SU-DHL-6 (cell line): ENCODE data around the gene OR2A7.
"Not testable (repeated sequence)": the region's sequence is repeated elsewhere in the genome, so short reads cannot be mapped to it uniquely, and the experiment has no call there.

Source experiments
- H2AFZ ChIP-seq: fragments of 200-600 bp; sonication (generic); 2 replicates; pipeline ENCODE4 v1.6.1; 2014; ENCODE audit warnings: low read depth, mild to moderate bottlenecking, moderate library complexity, mixed read lengths, antibody characterized with exemption, low read length; ENCODE audit not compliant: severe bottlenecking
- H3F3A ChIP-seq: fragments of 200-600 bp; shearing (Covaris generic); 2 replicates; pipeline ENCODE4 v1.6.0; 2016; ENCODE audit warnings: antibody characterized with exemption, mild to moderate bottlenecking; ENCODE audit not compliant: insufficient read depth
- H3K27ac ChIP-seq: fragments of 200-600 bp; sonication (generic); 2 replicates; pipeline ENCODE4 v1.5.1; 2016; ENCODE audit warnings: low read depth, mild to moderate bottlenecking, low read length, moderate library complexity, mixed read lengths
- H3K27me3 ChIP-seq: fragments of 200-600 bp; sonication (generic), shearing (Covaris generic); 2 replicates; pipeline ENCODE4 v1.6.0; 2014; ENCODE audit warnings: mild to moderate bottlenecking, low read length
- H3K36me3 ChIP-seq: fragments of 200-600 bp; sonication (generic); 2 replicates; pipeline ENCODE4 v1.6.1; 2014; ENCODE audit warnings: mild to moderate bottlenecking, low read length, mixed read lengths
- H3K4me2 ChIP-seq: fragments of 300-600, 200-600 bp; shearing (Covaris generic), sonication (generic); 2 replicates; pipeline ENCODE4 v1.6.0; 2014; ENCODE audit warnings: low read length, low read depth, mild to moderate bottlenecking; ENCODE audit not compliant: poor library complexity, severe bottlenecking
- H3K4me3 ChIP-seq: fragments of 200-600 bp; sonication (generic); 2 replicates; pipeline ENCODE4 v1.5.1; 2014; ENCODE audit warnings: antibody characterized with exemption, low read length, mild to moderate bottlenecking, mixed read lengths; ENCODE audit not compliant: insufficient read depth, poor library complexity, severe bottlenecking
- H3K79me2 ChIP-seq: fragments of 200-600 bp; sonication (generic); 2 replicates; pipeline ENCODE4 v1.6.1; 2014; ENCODE audit warnings: mild to moderate bottlenecking, low read length, moderate library complexity; ENCODE audit not compliant: insufficient read depth
- H3K9ac ChIP-seq: fragments of 200-600 bp; sonication (generic); 2 replicates; pipeline ENCODE4 v1.7.0; 2014; ENCODE audit warnings: mild to moderate bottlenecking, low read length
- H3K9me2 ChIP-seq: fragments of 200-600 bp; sonication (generic); replicated peaks from 2 replicates; pipeline ENCODE4 v1.6.1; 2014; ENCODE audit warnings: low read length; ENCODE audit not compliant: insufficient read depth
- H3K9me3 ChIP-seq: fragments of 200-600 bp; sonication (generic); 2 replicates; pipeline ENCODE4 v1.6.1; 2014; ENCODE audit warnings: low read length, mixed read lengths; ENCODE audit not compliant: insufficient read depth
- H4K20me1 ChIP-seq: fragments of 200-600 bp; sonication (generic); 2 replicates; pipeline ENCODE4 v1.6.1; 2014; ENCODE audit warnings: low read depth, mild to moderate bottlenecking, antibody characterized with exemption, low read length, moderate library complexity, mixed read lengths
- CTCF ChIP-seq: fragments of 200-600 bp; sonication (generic); IDR thresholded peaks from one replicate; pipeline ENCODE4 v1.5.1; 2017; ENCODE audit warnings: antibody characterized with exemption, mild to moderate bottlenecking, low read length, moderate library complexity; ENCODE audit not compliant: insufficient read depth, poor library complexity, severe bottlenecking
- EZH2phosphoT487 ChIP-seq: fragments of 200-600 bp; sonication (generic), shearing (Covaris generic); conservative IDR thresholded peaks from 2 replicates; pipeline ENCODE4 v1.6.1; 2018; ENCODE audit warnings: mild to moderate bottlenecking, antibody characterized with exemption, low read length, moderate library complexity, mixed read lengths

Gene OR2A7

GRCh38 chr7:144255471-144255897 lies 9.1 kb downstream of the OR2A7 start:
- no peak for TF ChIP-seq EZH2phosphoT487
- no peak for TF ChIP-seq CTCF

GRCh38 chr7:144252307-144252706 lies 12.3 kb downstream of the OR2A7 start:
- not testable (repeated sequence) for H3K9ac ChIP-seq, H3K9me3 ChIP-seq

More at GRCh38 chr7:144255471-144255897, 9.1 kb downstream of the OR2A7 start:
- Histone ChIP-seq H3K79me2 (no peaks in the 10 kb centered on the region), H3K27ac (no peak overlapping the region), H3K9me2 (no peaks in the 10 kb centered on the region), H2AFZ (no peak overlapping the region), H3K4me2 (no peak overlapping the region), H3K36me3 (no peaks in the 10 kb centered on the region), H3K9me3 (no peaks in the 10 kb centered on the region), H3K9ac (no peak overlapping the region), H3K4me3 (no peak overlapping the region), H3K27me3 (no peaks in the 10 kb centered on the region), H3F3A (no peaks in the 10 kb centered on the region), H4K20me1 (0 out of 2 replicates have a peak, but pooled peaks cover 4% of the 10 kb centered on the region)

GRCh38 chr7:144247674-144248330 lies 16.8 kb downstream of the OR2A7 start:
- not testable (repeated sequence) for H3K9me2 ChIP-seq, H3F3A ChIP-seq, H3K79me2 ChIP-seq, H2AFZ ChIP-seq, H4K20me1 ChIP-seq, H3K9me3 ChIP-seq, H3K9ac ChIP-seq, H3K36me3 ChIP-seq, H3K4me2 ChIP-seq, H3K27me3 ChIP-seq, H3K4me3 ChIP-seq, H3K27ac ChIP-seq

More at GRCh38 chr7:144252307-144252706, 12.3 kb downstream of the OR2A7 start:
- H3K27ac ChIP-seq, H3K4me3 ChIP-seq, H3K27me3 ChIP-seq, H3K36me3 ChIP-seq, H3K4me2 ChIP-seq, H3F3A ChIP-seq, H3K79me2 ChIP-seq, H4K20me1 ChIP-seq, H2AFZ ChIP-seq, H3K9me2 ChIP-seq: not testable (repeated sequence)

- not testable (repeated sequence) for H3K79me2 ChIP-seq, H3K9ac ChIP-seq, H3F3A ChIP-seq, H3K27ac ChIP-seq, H3K4me2 ChIP-seq, H3K9me3 ChIP-seq, H4K20me1 ChIP-seq, H3K27me3 ChIP-seq, H3K4me3 ChIP-seq, H2AFZ ChIP-seq, H3K36me3 ChIP-seq, H3K9me2 ChIP-seq
Observed at GRCh38 chr7:144246967-144247366, 17.6 kb downstream of the OR2A7 start.

- not testable (repeated sequence) for H3K27me3 ChIP-seq, H3F3A ChIP-seq, H3K79me2 ChIP-seq, H3K36me3 ChIP-seq, H4K20me1 ChIP-seq, H3K4me3 ChIP-seq, H3K9me2 ChIP-seq, H2AFZ ChIP-seq, H3K4me2 ChIP-seq, H3K27ac ChIP-seq, H3K9ac ChIP-seq, H3K9me3 ChIP-seq
Observed at GRCh38 chr7:144245372-144245771, 19.2 kb downstream of the OR2A7 start.

GRCh38 chr7:144239365-144239764 lies 25.2 kb downstream of the OR2A7 start, which contains the start of gene OR2A42:
TSS of gene OR2A42 (minus strand) at chr7:144239605. CDS start at chr7:144232843, 6,762 bp downstream.
- H3K27ac ChIP-seq, H2AFZ ChIP-seq, H3K9ac ChIP-seq, H3K4me2 ChIP-seq, H4K20me1 ChIP-seq, H3K9me2 ChIP-seq, H3K36me3 ChIP-seq, H3K79me2 ChIP-seq, H3F3A ChIP-seq, H3K4me3 ChIP-seq, H3K9me3 ChIP-seq, H3K27me3 ChIP-seq: not testable (repeated sequence)

GRCh38 chr7:144238530-144239082 lies 26.0 kb downstream of the OR2A7 start:
- H2AFZ ChIP-seq, H3F3A ChIP-seq, H4K20me1 ChIP-seq, H3K27me3 ChIP-seq, H3K9me2 ChIP-seq, H3K79me2 ChIP-seq, H3K9ac ChIP-seq, H3K36me3 ChIP-seq, H3K4me2 ChIP-seq, H3K9me3 ChIP-seq, H3K27ac ChIP-seq, H3K4me3 ChIP-seq: not testable (repeated sequence)
